ENCODE data around the gene EHMT1.
"Not testable (repeated sequence)": the region's sequence is repeated elsewhere in the genome, so short reads cannot be mapped to it uniquely, and the experiment has no call there.

EHMT1 gene

DNA sequence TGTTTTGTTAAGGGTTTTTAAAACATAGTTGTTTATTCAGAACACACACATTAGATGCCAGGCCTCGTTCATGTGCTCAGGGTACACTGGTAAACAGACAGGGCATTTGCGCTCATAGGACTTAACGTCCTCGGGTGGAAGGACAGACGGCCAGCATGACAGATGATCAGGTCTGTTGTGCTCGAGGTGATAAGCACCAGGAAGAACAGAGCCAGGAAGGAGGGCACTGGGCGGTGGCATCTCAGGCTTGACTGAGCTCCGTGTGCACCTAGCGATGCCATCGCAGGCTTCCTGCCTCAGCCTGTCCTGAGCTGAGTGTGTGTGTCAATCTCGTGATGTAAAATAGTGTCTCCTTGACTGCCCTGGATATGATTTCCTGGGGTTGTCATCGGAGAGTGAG, 96.5 kb downstream of the EHMT1 start:
- no peak for TF ChIP-seq SUZ12 (IDR thresholded peaks at IDR 0.05; ENCODE audit: extremely low read depth, insufficient read depth, insufficient read length)
- no peak for TF ChIP-seq YY1 (IDR thresholded peaks at IDR 0.05; ENCODE audit: insufficient read depth, insufficient read length)
- TF ChIP-seq ZNF274 (IDR thresholded peaks at IDR 0.05; ENCODE audit: low read depth, low read length): no peak
- H3K36me3 ChIP-seq (ENCODE audit: insufficient read depth, insufficient read length, low read length): peaks cover 56% of the 10 kb centered on the region
- no peak for DNase-seq (ENCODE audit: low read depth, low spot score)
- H3K4me1 ChIP-seq (ENCODE audit: insufficient read depth, insufficient read length): no peaks in the 10 kb centered on the region
- H3K4me3 ChIP-seq (ENCODE audit: insufficient read length, low read depth): no peak overlapping the region
- H3K9ac ChIP-seq (ENCODE audit: insufficient read length, low read depth): no peak overlapping the region
- H3K27me3 ChIP-seq (ENCODE audit: insufficient read depth, insufficient read length): no peaks in the 10 kb centered on the region
- peaks cover 26% of the 10 kb centered on the region; the same call in 1 of the 2 replicates for H3K9me3 ChIP-seq (ENCODE audit: insufficient read depth, low read length)

DNA sequence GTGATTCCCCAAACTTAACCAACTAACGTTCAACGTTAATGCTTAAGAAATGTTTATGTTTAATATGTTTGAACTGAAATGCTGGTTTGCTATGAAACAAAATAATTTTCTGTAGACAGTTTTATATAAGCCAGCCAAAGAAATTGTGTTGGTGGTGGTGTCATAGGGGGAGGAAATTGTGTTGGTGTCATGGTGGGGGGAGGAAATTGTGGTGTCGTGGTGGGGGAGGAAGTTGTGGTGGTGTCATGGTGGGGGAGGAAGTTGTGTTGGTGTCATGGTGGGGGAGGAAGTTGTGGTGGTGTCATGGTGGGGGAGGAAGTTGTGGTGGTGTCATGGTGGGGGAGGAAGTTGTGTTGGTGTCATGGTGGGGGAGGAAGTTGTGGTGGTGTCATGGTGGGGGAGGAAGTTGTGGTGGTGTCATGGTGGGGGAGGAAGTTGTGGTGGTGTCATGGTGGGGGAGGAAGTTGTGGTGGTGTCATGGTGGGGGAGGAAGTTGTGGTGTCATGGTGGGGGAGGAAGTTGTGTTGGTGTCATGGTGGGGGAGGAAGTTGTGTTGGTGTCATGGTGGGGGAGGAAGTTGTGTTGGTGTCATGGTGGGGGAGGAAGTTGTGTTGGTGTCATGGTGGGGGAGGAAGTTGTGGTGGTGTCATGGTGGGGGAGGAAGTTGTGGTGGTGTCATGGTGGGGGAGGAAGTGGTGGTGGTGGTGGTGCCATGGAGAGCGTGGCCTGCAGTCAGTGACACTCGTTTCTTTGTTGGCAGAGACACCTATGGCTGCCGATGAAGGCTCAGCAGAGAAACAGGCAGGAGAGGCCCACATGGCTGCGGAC, 97.3 kb downstream of the EHMT1 start:
- H3K36me3 ChIP-seq (ENCODE audit: insufficient read depth, insufficient read length, low read length): peaks cover 59% of the 10 kb centered on the region

DNA sequence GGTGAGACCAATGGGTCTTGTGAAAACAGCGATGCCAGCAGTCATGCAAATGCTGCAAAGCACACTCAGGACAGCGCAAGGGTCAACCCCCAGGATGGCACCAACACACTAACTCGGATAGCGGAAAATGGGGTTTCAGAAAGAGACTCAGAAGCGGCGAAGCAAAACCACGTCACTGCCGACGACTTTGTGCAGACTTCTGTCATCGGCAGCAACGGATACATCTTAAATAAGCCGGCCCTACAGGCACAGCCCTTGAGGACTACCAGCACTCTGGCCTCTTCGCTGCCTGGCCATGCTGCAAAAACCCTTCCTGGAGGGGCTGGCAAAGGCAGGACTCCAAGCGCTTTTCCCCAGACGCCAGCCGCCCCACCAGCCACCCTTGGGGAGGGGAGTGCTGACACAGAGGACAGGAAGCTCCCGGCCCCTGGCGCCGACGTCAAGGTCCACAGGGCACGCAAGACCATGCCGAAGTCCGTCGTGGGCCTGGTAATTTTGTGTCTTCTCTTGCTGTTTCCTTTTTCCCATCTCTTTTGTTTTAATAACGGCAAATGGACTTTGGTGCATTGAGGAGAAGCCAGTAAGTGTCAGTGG, 98.0 kb downstream of the EHMT1 start:
- Histone ChIP-seq H3K9me3 (ENCODE audit: insufficient read depth, low read length) (peaks cover 26% of the 10 kb centered on the region; the same call in 1 of the 2 replicates), H3K9ac (ENCODE audit: insufficient read length, low read depth) (no peak overlapping the region), H3K36me3 (ENCODE audit: insufficient read depth, insufficient read length, low read length) (peaks cover 52% of the 10 kb centered on the region), H3K4me1 (ENCODE audit: insufficient read depth, insufficient read length) (no peaks in the 10 kb centered on the region), H3K27me3 (ENCODE audit: insufficient read depth, insufficient read length) (no peaks in the 10 kb centered on the region), H3K4me3 (ENCODE audit: insufficient read length, low read depth) (no peak overlapping the region)
- TF ChIP-seq YY1 (IDR thresholded peaks at IDR 0.05; ENCODE audit: insufficient read depth, insufficient read length) (no peak), ZNF274 (IDR thresholded peaks at IDR 0.05; ENCODE audit: low read depth, low read length) (no peak), SUZ12 (IDR thresholded peaks at IDR 0.05; ENCODE audit: extremely low read depth, insufficient read depth, insufficient read length) (no peak)
- DNase-seq (ENCODE audit: low read depth, low spot score): no peak

More for the DNA sequence above, 97.3 kb downstream of the EHMT1 start:
- not testable (repeated sequence) for H3K27me3 ChIP-seq (ENCODE audit: insufficient read depth, insufficient read length); DNase-seq (ENCODE audit: low read depth, low spot score); H3K4me1 ChIP-seq (ENCODE audit: insufficient read depth, insufficient read length); H3K9ac ChIP-seq (ENCODE audit: insufficient read length, low read depth); H3K4me3 ChIP-seq (ENCODE audit: insufficient read length, low read depth)
- peaks cover 26% of the 10 kb centered on the region; the same call in 1 of the 2 replicates for H3K9me3 ChIP-seq (ENCODE audit: insufficient read depth, low read length)

DNA sequence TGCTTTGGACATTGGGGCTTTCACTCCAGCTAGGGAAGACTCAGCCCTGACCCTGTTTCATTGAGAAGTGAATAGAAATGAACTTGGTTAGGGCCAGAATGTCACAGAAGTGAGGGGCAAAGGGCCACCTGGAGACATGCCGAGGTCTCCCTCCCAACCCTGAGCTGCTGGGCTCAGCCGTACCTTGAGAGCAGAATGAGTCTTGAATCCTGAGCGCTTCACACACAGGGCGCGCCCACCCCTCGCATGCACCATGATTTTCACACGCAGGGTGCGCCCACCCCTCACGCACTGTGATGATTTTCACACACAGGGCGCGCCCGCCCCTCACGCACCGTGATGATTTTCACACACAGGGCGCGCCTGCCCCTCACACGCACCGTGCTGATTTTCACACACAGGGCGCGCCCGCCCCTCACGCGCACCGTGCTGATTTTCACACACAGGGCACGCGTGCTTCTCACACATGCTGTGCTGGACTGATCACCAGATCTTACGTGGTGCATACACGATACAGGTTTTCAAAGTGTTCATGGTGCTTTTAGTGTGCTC, 99.0 kb downstream of the EHMT1 start:
- no peak for TF ChIP-seq ZNF274 (IDR thresholded peaks at IDR 0.05; ENCODE audit: low read depth, low read length)
- no peak for TF ChIP-seq YY1 (IDR thresholded peaks at IDR 0.05; ENCODE audit: insufficient read depth, insufficient read length)
- TF ChIP-seq SUZ12 (IDR thresholded peaks at IDR 0.05; ENCODE audit: extremely low read depth, insufficient read depth, insufficient read length): no peak

DNA sequence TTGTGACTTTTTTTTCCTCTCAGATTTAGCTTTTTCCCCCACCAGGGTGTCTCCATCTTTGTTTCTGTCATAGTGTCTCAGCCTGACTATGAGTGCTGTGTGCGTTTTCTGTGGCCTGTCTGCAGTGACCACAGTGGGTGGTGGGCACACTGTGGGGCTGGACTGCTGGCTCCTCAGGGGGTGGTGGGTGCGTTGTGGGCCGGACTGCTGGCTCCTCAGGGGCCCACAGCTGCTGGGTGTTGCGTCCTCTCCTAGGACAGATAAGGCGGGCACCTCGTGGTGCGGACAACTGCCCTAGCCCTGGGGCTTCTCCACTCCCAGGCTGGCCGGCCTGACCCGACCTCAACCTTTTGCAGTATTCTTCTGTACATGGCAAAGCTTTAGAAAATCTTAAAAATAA, 100.4 kb downstream of the EHMT1 start:
- H3K4me3 ChIP-seq (ENCODE audit: insufficient read length, low read depth): no peak overlapping the region
- H3K9me3 ChIP-seq (ENCODE audit: insufficient read depth, low read length): peaks cover 22% of the 10 kb centered on the region; the same call in 1 of the 2 replicates
- peaks cover 4% of the 10 kb centered on the region for H3K4me1 ChIP-seq (ENCODE audit: insufficient read depth, insufficient read length)
- no peaks in the 10 kb centered on the region for H3K27me3 ChIP-seq (ENCODE audit: insufficient read depth, insufficient read length)
- TF ChIP-seq YY1 (IDR thresholded peaks at IDR 0.05; ENCODE audit: insufficient read depth, insufficient read length) (no peak), ZNF274 (IDR thresholded peaks at IDR 0.05; ENCODE audit: low read depth, low read length) (no peak)
- no peak for DNase-seq (ENCODE audit: low read depth, low spot score)
- no peak overlapping the region for H3K9ac ChIP-seq (ENCODE audit: insufficient read length, low read depth)
- H3K36me3 ChIP-seq (ENCODE audit: insufficient read depth, insufficient read length, low read length): peaks cover 51% of the 10 kb centered on the region

More for the DNA sequence above, 99.0 kb downstream of the EHMT1 start:
- H3K4me3 ChIP-seq (ENCODE audit: insufficient read length, low read depth): no peak overlapping the region
- H3K9me3 ChIP-seq (ENCODE audit: insufficient read depth, low read length): peaks cover 26% of the 10 kb centered on the region; the same call in 1 of the 2 replicates
- no peak overlapping the region for H3K9ac ChIP-seq (ENCODE audit: insufficient read length, low read depth)
- no peak for DNase-seq (ENCODE audit: low read depth, low spot score)
- H3K36me3 ChIP-seq (ENCODE audit: insufficient read depth, insufficient read length, low read length): peaks cover 51% of the 10 kb centered on the region
- no peaks in the 10 kb centered on the region for H3K27me3 ChIP-seq (ENCODE audit: insufficient read depth, insufficient read length)
- H3K4me1 ChIP-seq (ENCODE audit: insufficient read depth, insufficient read length): peaks cover 4% of the 10 kb centered on the region

DNA sequence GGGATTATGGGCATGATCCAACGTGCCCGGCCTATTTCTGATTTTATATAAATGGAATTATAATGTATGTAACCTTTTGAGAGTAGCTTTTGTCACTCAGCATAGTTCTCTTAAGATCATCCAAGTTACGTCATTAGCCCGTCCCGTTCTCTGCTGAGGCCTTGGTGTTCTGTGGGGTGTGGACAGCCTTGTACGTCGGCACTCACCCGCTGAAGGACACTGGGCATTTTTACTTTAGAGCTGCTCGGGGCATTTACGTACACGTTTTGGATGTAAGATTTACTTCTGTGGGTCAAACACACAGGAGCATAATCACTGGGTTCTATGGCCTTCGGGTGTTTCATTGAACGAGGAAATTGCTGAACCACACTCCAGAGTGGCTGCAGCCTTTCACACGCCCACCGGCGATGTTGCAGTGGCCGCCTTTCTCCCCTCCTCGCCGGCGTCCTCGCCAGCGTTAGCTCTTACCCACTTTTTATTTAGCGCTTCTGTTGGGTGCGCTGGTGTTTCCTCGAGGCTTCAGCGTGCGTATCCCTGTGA, 101.8 kb downstream of the EHMT1 start:
- peaks cover 59% of the 10 kb centered on the region for H3K36me3 ChIP-seq (ENCODE audit: insufficient read depth, insufficient read length, low read length)

DNA sequence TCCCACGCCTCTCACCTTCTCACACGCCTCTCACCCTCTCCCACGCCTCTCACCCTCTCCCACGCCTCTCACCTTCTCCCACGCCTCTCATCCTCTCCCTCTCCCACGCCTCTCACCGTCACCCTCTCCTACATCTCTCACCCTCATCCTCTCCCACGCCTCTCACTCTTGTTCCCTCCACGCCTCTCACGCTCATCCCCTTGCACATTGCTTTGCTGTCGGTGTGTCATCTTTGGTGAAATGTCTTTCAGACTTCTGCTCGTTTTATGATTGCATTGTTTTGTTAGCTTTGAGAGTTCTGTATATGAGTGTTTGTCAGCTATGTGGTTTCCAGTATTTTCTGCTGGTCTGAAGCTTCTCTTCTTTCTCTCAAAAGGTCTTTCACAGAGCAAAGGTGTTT, 102.7 kb downstream of the EHMT1 start:
- DNase-seq (ENCODE audit: low read depth, low spot score): no peak
- Histone ChIP-seq H3K36me3 (ENCODE audit: insufficient read depth, insufficient read length, low read length) (peaks cover 62% of the 10 kb centered on the region), H3K27me3 (ENCODE audit: insufficient read depth, insufficient read length) (no peaks in the 10 kb centered on the region), H3K4me3 (ENCODE audit: insufficient read length, low read depth) (no peak overlapping the region), H3K9me3 (ENCODE audit: insufficient read depth, low read length) (peaks cover 19% of the 10 kb centered on the region; the same call in 1 of the 2 replicates), H3K9ac (ENCODE audit: insufficient read length, low read depth) (no peak overlapping the region), H3K4me1 (ENCODE audit: insufficient read depth, insufficient read length) (peaks cover 10% of the 10 kb centered on the region)
- TF ChIP-seq YY1 (IDR thresholded peaks at IDR 0.05; ENCODE audit: insufficient read depth, insufficient read length) (no peak), ZNF274 (IDR thresholded peaks at IDR 0.05; ENCODE audit: low read depth, low read length) (no peak), SUZ12 (IDR thresholded peaks at IDR 0.05; ENCODE audit: extremely low read depth, insufficient read depth, insufficient read length) (no peak)

More for the DNA sequence above, 101.8 kb downstream of the EHMT1 start:
- Histone ChIP-seq H3K27me3 (ENCODE audit: insufficient read depth, insufficient read length) (no peaks in the 10 kb centered on the region), H3K9me3 (ENCODE audit: insufficient read depth, low read length) (peaks cover 22% of the 10 kb centered on the region; the same call in 1 of the 2 replicates), H3K9ac (ENCODE audit: insufficient read length, low read depth) (no peak overlapping the region), H3K4me1 (ENCODE audit: insufficient read depth, insufficient read length) (peaks cover 10% of the 10 kb centered on the region), H3K4me3 (ENCODE audit: insufficient read length, low read depth) (no peak overlapping the region)
- no peak for DNase-seq (ENCODE audit: low read depth, low spot score)
- TF ChIP-seq ZNF274 (IDR thresholded peaks at IDR 0.05; ENCODE audit: low read depth, low read length) (no peak), SUZ12 (IDR thresholded peaks at IDR 0.05; ENCODE audit: extremely low read depth, insufficient read depth, insufficient read length) (no peak), YY1 (IDR thresholded peaks at IDR 0.05; ENCODE audit: insufficient read depth, insufficient read length) (no peak)

Measured in NT2/D1 (cell line).